OCI-LY3 (cell line): ENCODE measurements around the gene UROC1.

Experiments
- EZH2phosphoT487 ChIP-seq: fragments of 200-600 bp; shearing (Covaris generic); IDR thresholded peaks from 2 replicates; pipeline ENCODE4 v1.6.1; 2018; ENCODE audit warnings: antibody characterized with exemption, mixed run types, low read depth
- TF ChIP-seq, protein P1 (sequence below): fragments of 200-600, 300-600 bp; sonication (generic); IDR thresholded peaks from 2 replicates; pipeline ENCODE4 v1.5.1; 2014; ENCODE audit warnings: antibody characterized with exemption, low read length, low read depth

DNA sequence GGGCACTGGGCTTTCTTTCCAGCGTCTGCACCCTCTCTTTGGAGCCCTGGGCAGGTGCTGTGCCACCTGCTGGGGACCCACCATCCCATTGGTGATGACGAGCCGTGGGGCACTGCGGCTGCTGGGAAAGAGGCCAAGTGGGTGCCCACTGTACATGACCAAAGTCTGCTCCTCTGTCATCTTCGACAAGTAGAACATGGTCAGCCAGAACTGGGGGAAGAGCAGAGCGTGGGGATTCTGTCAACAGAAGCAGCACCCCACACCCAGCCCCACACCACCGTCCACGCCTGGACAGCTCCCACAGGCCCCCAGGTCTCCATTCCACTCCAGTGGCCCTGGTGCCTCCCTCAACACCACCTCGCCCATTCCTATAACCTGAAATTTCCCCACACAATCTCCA lies 9.7 kb downstream of the UROC1 start:
- TF ChIP-seq, protein P1, sequence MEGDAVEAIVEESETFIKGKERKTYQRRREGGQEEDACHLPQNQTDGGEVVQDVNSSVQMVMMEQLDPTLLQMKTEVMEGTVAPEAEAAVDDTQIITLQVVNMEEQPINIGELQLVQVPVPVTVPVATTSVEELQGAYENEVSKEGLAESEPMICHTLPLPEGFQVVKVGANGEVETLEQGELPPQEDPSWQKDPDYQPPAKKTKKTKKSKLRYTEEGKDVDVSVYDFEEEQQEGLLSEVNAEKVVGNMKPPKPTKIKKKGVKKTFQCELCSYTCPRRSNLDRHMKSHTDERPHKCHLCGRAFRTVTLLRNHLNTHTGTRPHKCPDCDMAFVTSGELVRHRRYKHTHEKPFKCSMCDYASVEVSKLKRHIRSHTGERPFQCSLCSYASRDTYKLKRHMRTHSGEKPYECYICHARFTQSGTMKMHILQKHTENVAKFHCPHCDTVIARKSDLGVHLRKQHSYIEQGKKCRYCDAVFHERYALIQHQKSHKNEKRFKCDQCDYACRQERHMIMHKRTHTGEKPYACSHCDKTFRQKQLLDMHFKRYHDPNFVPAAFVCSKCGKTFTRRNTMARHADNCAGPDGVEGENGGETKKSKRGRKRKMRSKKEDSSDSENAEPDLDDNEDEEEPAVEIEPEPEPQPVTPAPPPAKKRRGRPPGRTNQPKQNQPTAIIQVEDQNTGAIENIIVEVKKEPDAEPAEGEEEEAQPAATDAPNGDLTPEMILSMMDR: no peak
- TF ChIP-seq EZH2phosphoT487: no peak
